Stimulated activated CD8-positive, alpha-beta memory T cell treated with anti-CD3 and anti-CD28 coated beads, Interleukin-12 subunit alpha, Interleukin-12 subunit beta, amount 100 ng/mL, for 24 hours (primary cell): Measurements from ENCODE around the gene MINDY4.

Experiments used
- DNase-seq: peaks from one replicate; pipeline ENCODE4 v3.0.0-alpha.2; 2020; ENCODE audit errors: extremely low read depth

The MINDY4 gene

DNA sequence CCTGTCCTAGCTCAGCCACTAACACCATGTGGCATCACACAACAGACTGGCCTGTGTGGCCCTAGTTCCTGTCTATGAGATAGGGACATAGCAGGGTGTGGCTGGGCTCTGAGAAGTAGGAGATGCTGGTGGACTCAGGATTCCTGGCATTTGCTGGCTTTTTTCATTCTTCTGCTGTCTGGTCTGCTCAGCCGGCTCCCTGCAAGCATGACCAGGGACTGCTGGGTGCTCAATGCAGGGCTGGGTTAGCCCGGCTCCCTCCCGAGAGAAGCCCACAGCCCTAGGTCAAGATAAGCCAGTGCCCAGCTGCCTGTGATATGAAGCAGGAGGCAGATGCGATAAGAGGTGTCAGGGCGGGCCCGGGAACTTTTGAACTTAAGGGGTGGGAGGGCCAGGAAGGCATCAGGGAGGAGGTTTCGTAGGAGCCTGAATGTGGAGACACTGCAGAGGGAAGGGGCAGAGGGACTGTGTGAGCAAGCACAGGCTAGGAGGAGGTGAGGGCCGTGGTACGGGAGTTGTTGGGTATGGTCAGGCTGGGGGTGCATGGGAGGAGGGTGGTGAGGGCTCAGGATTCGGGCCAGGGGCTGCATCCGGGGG, 143.9 kb downstream of the MINDY4 start:
- no peak for DNase-seq

- no peak for DNase-seq
Measured at GRCh38 chr7:30915751-30916150, 144.5 kb downstream of the MINDY4 start.

- DNase-seq: no peak
Measured at GRCh38 chr7:30916255-30916654, 145.0 kb downstream of the MINDY4 start.

GRCh38 chr7:30916767-30917166, 145.6 kb downstream of the MINDY4 start:
- no peak for DNase-seq

- DNase-seq: no peak
Measured at GRCh38 chr7:30917216-30917893, 146.1 kb downstream of the MINDY4 start.

DNA sequence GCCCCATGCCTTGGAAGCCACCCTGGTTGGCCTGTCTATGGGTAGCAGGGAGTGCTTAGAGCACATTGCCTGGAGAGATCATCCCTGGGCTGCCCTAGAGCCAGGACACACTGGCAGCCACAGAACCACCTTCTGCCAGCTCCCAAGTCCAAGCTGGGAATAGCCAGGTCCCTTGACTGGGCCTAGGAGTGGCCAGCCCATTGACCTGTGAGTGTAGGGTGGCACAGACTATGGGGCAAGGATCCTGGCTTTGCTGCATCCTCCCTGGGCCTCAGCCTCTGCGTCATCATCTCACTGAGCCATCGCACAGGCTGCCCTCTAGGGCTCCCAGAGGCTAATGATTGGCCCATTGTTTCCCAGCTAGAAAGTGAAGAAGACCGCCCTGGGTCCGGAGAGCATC, 147.5 kb downstream of the MINDY4 start:
- DNase-seq: no peak

DNA sequence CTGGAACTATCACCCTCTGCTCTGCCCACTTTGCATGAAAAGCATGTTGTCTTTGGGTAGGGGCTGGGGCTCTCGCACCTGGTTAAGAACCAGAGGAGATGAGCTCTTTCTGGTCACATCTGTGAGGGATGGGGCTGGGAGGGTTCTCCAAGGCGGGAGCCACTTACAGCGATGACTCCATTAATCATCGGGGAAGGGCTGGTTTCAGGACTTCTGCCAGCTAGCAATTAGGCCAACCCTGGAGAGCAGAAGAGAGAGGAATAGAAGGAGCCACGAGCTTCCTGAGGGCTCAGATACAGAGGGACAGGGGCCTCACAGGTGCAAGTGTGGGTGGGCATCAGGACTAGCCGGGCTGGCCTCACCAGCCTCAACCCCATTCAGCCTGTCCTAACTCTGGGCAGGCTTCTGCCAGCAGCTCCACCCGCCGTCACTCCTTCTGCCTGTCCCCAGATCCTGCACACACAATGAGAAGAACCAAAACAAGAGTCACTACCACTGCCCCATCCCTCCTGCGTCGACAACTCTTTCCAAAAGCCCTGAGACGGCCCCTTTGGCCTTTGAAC, 148.9 kb downstream of the MINDY4 start:
- no peak for DNase-seq

GRCh38 chr7:30920584-30921539, 149.6 kb downstream of the MINDY4 start:
- DNase-seq: no peak

- no peak for DNase-seq
Measured at GRCh38 chr7:30921540-30922401, 150.6 kb downstream of the MINDY4 start.

DNA sequence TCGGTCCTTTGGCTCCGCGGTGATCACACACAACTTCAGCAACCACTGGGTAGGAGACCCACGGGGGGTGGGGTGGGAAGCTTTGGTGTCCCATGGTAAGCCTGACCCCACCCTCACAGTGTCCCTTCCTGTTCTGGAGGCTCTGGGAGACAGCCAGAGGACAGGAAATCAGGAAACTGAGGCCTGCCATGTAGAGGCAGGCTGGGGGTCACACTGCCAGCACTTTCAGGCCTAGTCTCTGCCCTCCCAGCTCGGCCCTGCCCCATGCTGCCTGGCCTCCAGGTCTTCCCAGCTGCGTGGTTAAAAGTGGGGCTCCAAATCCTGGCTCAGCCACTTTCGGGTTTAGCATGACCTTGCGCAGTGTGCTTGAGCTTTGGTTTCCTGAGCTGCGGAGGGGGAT, 151.4 kb downstream of the MINDY4 start:
- no peak for DNase-seq

- DNase-seq: no peak
Measured at GRCh38 chr7:30923009-30923773, 152.0 kb downstream of the MINDY4 start.

- no peak for DNase-seq
Measured at GRCh38 chr7:30923774-30924413, 152.7 kb downstream of the MINDY4 start.

- DNase-seq: no peak
Measured at GRCh38 chr7:30924624-30925023, 153.4 kb downstream of the MINDY4 start.

GRCh38 chr7:30925117-30925516, 153.9 kb downstream of the MINDY4 start:
- DNase-seq: no peak

GRCh38 chr7:30925913-30926312, 154.7 kb downstream of the MINDY4 start:
- no peak for DNase-seq

- no peak for DNase-seq
Measured at GRCh38 chr7:30926313-30926712, 155.1 kb downstream of the MINDY4 start.

DNA sequence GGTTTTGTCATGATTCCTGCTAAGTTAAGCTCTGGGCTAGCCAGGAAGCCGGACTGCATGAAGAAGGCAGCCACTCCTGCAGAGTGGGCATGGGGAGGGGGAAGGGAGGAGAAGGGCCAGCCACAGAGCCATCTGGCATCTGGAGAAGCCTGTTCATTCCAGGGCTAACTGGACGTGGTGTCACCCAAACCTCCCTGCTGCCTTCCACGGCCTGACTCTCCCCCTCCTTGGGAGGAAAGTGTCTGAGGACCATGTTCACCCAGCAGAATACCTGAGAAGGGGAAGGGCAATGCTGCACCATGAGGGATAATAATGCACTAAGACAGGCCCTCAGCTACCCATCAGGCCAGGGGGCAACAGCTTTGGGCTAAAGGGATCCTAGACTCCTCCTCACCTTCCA, 155.8 kb downstream of the MINDY4 start:
- no peak for DNase-seq

DNA sequence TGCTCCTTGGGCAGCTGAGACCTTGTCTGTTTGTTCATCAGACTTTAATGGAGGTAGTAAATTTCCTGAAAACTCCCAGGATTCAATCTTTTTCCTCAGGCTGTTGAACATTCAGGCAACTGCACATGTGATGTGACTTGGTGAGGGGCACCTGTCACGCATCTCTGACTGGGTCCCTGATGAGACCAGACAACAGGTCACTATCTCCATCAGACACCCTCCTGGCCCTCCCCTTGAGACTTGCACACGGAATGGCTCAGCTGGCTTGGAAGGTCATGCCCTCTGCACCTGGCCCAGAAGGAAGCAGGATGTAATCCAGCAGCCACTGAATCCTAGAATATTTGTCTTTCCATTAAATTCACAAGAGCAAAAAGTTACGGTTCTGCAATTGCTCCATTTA, 156.3 kb downstream of the MINDY4 start:
- no peak for DNase-seq

DNA sequence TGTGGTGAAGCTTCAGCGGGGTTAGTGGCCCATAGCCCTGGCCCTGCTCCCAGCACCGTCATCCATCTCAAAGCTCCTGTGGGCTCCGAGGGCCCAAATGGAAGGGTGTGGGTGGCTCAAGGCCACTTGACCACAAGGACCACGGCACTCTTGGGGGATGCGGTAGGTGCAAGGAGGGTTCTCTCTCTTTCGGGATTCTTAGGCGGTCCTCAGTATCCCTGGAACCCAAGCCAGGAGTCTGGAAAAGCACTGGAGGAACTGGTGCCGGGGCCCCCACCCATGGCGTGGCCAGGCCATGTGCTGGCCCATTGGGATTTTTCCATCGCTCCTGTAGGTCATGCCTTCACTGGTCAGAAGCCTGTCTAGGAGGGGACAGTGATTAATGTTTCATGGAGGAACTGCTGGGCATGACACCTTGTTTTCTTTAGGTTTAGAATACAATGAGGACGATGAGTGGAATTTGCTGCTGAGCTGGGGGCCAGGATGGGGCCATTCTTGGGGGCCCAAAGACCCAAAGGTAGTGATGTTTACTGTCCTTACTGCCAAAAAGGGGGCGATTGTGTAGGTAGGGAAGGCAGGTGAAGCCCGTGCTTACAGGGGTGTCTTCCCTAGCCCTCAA, 157.1 kb downstream of the MINDY4 start:
- DNase-seq: no peak

DNA sequence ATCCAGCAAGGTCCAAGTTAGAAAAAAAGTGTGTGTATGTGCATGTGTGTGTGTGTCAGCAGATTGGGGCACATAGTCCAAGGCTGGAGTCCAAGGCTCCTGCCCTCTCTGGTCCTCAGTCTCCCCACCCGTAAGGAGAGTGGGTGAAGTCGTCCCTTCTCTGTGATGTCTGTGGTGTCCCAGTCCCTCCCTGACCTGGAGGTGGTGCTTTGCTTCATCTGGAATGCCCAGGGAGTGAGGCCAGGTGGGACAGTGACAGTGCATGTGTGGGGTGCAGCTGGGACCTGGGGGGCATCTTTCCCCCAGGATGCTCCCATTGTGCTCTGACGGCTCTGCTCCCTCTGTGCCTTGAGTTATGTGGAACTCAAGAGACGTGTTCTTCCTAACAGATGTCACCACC, 158.5 kb downstream of the MINDY4 start:
- no peak for DNase-seq
